Stimulated activated CD4-positive, alpha-beta T cell treated with anti-CD3 and anti-CD28 coated beads, Interleukin-4, amount 100 ng/mL, for 48 hours (primary cell): ENCODE measurements around the gene STEAP1B.

Experiments used
- DNase-seq, 2 donors: peaks; one replicate each; pipeline ENCODE4 v3.0.0-alpha.2; 2020; ENCODE audit warnings: low read depth in 2 of 2

Gene STEAP1B

DNA sequence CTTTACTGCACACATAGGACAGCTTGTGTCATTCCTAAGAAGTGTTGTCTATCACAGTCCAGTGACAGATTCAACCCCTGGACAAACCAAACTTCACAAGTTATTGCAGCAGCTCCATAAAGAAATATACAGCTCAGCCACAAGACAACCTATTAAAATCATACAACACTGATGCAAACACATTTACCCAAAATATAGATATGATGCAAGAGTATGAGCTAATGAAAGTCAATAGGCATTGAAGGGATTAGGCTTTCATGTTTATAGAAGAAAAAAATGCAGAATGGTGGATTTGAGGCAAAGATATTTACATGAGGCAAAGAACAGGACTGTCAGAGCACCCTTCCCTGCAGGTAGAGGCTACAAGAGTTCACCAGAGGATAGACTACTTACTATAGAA, 128.1 kb downstream of the STEAP1B start:
- DNase-seq, result no peak
